GM08714 (cell line): Measurements from ENCODE around the gene ASIC1.

Source experiments
- H3K4me3 ChIP-seq: fragments of 200-500 bp; sonication (Bioruptor generic); 2 replicates; pipeline ENCODE4 v1.5.1; 2014; ENCODE audit warnings: mild to moderate bottlenecking, low read length, inconsistent platforms
- ZNF274 ChIP-seq: IDR thresholded peaks from 2 replicates; pipeline ENCODE4 v1.6.1; 2012; ENCODE audit warnings: mild to moderate bottlenecking, low read depth, low read length

Gene ASIC1

DNA sequence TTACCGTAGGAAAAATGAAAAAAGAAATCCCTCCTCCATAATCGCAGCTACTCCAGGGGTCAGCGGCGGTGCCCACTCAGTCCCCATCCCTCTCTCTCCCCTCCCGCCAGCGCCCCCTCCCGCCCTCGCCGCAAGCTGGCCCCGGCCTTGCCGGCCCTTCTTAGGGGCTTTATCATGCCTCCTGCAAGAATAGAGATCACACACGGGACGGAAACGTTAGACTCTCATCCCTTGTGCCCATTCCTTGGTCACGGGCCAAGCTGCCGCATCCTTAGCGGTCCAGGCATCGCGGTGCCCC, 53.9 kb downstream of the ASIC1 start:
- H3K4me3 ChIP-seq = peak overlapping the region; percentile 25; the same call in 1 of the 2 replicates
- TF ChIP-seq ZNF274 = no peak

DNA sequence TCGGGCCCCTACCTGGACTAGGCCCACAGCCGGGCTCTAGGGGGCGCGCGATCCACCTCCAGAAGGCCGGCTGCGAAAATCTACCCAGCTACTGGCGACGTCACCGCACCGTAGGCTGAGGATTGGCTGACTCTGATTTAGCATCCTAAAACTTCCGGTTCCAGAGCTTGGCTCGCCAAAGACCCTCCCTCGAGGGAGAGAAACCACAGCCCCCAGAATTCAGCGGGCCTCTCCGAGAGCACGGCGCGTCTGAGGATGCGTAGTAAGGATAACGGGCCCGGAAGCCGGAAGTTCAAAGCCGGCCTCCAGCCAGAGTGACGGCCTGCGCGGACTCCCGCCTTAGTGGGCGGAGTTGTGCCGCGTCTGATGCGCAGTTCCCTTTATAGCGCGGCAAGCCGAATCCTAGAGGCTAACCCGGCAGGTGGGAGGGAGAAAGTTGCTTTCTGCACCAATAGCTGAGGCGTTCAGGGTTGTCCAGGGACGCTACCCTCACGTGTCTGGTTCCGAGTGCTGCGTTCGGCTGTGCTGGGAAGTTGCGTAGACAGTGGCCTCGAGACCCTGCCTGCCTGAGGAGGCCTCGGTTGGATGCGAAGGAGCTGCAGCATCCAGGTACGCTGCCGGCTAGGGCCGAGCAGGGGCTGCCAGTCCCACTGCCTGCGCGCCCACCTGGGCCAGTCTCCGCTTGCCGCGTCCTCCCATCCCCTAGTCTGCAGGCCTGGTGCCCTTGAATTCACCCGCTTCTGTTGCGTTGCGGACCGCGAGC, 54.5 kb downstream of the ASIC1 start, which contains the start of gene COX14:
COX14 (plus strand) TSS at position 544 of the 763 bp plus-strand sequence. CDS start 7,808 bp downstream, outside the sequence.
- no peak for TF ChIP-seq ZNF274
- H3K4me3 ChIP-seq = peak within 1 kb of the TSS; percentile 96

DNA sequence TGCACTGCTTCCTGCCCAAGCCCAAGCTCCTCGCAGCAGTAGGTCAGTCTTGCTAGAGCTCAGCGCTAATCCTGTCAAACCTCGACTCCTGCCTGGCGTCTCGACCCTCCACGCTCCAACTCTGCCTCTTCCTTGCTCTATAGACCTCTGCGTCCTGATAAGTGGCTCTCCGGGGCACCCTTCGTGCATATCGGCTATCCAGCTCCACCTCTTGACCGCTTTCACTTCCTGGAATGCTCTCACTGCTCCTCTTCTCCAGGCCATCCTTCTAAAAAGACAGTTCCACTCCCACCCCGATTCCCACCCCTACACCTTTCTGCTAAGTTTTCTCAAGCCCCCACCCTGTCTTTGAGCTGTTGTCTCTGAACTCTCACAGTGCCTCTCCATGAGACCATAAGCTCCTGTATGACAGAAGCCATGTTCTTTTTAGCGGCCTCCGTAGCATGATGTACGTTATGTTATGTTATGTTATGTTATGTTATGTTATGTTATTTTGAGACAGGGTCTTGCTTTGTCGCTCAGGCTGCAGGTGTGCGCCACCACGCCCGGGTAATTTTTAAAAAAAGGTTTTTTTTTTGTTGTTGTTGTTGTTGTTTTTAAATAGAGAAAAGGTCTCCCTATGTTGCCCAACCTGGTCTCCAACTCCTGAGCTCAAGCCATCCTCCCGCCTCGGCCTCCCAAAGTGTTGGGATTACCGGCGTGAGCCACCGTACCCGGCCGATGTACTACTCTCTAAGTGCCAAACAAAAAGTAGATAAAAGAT, 55.2 kb downstream of the ASIC1 start:
- TF ChIP-seq ZNF274 = no peak
- peak overlapping the region; percentile 96 for H3K4me3 ChIP-seq

DNA sequence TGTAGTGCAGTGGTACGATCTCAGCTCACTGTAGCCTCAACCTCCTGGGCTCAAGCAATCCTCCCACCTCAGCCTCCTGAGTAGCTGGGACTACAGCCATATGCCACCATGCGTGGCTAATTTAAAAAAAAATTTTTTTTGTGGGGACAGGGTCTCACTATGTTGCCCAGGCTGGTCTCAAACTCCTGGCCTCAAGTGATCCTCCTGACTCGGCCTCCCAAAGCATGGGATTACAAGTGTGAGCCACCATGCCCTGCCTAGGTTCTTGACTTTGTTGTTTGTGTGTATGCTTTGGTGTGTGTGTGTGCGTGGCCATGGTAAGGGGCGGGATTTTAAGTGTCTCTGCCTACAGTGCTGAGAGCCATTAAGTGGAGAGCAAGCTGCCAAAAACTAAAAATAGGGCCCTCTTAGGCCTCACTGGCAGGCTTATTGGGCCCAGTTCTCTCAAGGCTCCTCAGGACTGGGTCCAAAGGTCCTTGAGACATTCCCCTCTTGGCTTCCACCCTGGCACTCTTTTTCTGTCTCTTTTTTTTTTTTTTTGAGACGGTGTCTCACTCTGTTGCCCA, 59.7 kb downstream of the ASIC1 start:
- H3K4me3 ChIP-seq = no peak overlapping the region
- TF ChIP-seq ZNF274 = no peak

DNA sequence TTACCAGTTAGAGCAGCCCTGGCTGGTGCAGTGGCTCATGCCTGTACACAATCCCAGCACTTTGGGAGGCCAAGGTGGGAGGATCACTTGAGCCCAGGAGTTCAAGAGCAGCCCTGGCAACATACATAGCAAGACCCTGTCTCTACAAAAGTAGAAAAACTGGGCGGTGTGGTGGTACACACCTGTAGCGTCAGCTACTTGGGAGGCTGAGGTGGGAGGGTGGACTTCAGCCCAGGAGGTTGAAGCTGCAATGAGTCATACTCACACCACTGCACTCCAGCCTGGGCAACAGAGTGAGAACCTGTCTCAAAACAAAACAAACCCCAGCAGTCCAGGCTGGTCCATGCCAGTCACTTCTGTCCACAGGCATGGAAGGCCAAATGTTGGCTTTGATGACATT, 62.0 kb downstream of the ASIC1 start:
- no peak for TF ChIP-seq ZNF274
- H3K4me3 ChIP-seq = no peak overlapping the region

DNA sequence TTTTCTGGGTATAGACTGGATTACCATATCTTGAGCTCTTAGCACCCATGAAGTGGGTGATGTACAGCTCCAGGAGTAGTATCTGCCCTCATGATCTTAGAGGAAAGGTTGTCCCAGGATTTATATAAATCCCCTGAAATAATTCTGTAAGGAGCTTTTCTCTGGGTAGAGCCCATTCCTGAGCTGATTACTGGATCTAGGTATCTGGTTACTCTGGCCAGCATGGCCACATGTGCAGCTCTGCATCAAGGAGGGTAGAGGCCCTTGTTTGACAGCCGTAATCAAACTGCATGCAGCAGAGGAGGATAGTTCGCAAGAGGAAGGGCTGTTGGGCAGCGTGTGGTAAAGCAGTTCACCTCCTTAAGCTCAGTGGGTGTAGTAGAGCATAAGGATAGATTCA, 63.1 kb downstream of the ASIC1 start:
- no peak overlapping the region for H3K4me3 ChIP-seq
- no peak for TF ChIP-seq ZNF274

DNA sequence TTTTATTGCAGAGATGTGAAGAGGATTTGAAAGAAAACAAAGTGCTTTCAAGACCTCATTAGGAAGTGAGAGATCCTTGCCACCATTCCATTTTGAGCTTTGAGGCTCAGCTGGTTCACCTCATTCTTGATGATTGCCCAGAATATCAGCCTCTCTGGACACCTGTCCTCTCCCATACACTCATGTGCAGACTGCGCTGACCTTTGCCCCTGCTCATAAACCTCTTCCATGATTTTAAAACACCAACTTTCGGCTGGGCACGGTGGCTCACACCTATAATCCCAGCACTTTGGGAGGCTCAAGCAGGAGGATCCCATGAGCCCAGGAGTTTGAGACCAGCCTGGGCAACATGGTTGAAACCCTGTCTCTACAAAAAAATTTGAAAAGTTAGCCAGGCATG, 63.6 kb downstream of the ASIC1 start:
- TF ChIP-seq ZNF274 = no peak
- H3K4me3 ChIP-seq = no peak overlapping the region

DNA sequence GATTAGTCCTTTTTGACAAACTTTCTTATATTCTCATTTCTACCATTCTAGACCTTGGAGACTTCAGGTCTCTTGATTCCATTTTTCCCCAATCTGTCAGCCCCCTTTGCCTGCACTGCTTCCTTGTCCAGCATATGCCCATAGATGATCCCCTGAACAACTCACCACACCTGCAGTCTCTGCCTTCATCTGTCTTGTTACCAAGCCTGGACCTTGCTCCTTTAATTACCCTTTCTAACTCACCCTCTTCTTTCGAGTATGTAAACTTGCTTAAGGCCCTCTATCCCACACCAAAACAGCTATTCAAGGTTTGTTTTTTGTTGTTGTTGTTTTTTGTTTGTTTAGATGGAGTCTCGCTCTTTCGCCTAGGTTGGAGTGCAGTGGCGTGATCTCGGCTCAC, 64.2 kb downstream of the ASIC1 start:
- H3K4me3 ChIP-seq = no peak overlapping the region
- TF ChIP-seq ZNF274 = no peak

DNA sequence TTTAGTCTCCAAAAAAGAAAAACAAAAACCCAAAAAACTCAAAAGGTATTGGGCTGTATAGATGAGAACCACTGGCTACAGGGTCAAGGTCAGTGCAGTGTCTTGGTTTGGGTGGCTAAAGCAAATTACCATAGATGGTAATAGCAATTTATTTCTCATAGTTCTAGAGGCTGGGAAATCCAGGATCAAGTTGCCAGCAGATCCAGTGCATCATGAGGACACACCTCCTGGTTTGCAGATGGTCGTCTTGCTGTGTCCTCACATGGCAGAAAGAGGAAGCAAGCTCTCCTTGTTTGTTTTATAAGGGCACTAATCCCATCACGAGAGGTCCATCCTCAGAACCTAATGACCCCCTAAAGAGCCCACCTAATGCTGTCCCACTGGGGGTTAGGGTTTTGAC, 65.8 kb downstream of the ASIC1 start:
- no peak overlapping the region for H3K4me3 ChIP-seq
- TF ChIP-seq ZNF274 = no peak

DNA sequence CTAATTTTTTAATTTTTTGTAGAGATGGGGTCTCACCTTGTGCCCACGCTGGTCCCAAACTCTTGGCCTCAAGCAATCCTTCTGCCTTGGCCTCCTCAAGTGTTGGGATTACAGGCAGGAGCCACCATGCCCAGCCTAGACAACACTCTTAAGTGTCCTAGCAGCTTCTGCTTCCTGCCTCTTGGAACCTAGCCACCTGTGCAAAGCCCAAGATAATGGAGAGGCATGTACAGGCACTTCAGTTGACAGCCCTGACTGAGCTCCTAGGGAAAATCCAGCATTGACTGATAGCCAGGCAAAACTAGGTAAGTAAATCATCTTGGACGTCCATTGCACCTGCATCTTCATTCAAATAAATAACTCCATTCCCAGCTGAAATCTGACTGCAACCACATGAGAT, 70.2 kb downstream of the ASIC1 start:
- TF ChIP-seq ZNF274 = no peak
- H3K4me3 ChIP-seq = no peak overlapping the region

DNA sequence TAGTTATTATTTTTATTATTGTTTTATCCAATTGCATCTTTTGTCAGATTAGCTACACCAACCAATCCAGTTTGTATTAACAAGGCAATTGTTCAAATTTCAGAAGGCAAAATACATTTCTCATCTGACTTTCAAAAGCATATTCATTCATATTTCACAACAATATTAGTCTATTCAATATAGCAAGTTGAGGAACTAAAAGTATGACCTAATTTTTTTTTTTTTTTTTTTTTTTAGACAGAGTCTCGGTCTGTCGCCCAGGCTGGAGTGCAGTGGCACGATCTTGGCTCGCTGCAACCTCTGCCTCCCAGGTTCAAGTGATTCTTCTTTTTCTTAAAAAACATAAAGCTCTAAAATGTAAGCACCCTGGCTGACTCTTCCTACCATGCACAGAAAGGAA, 71.9 kb downstream of the ASIC1 start:
- H3K4me3 ChIP-seq = no peak overlapping the region
- no peak for TF ChIP-seq ZNF274

DNA sequence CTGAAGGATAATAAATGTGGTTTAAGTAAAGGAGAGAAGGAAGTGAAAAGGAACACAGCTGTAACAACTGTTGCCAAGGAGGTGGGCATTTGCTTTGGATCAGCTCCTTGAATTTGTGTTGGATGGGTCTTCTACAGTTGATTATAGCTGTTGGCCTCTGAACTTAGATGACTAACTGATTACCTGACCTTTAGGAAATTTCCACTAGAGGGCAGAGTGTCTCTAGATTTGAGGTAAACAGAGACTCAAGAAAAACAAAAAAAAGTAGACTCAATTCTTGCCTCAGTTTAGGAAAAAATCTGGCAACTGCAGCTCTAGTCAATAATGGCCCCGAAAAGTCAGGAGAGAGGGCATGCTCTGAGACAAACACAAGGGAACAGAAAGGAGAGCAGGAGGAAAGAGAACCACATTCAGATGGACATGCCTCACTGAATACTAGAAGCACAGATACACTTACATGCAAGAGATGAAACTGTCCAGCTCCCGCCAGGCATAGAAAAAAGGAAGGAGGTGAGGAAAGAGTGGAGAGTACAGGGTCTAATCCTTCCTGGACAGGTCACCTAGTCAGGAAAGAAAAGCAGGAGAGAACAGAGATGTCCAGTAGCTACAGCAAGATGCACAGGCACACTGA, 75.2 kb downstream of the ASIC1 start:
- H3K4me3 ChIP-seq = no peak overlapping the region
- no peak for TF ChIP-seq ZNF274
